Nephron (organoid): ENCODE data around the gene RBBP8NL.

Experiments
- H3K27ac Mint-ChIP-seq, 3 experiments: 2 replicates each; pipeline ENCODE4 v1.8.0; 2020; ENCODE audit warnings: mixed read lengths in 3 of 3, mild to moderate bottlenecking in 2 of 3, moderate library complexity in 1 of 3
- H3K27me3 Mint-ChIP-seq: 2 replicates; pipeline ENCODE4 v1.8.0; 2021; ENCODE audit warnings: low read depth, mild to moderate bottlenecking, moderate library complexity, mixed read lengths
- H3K36me3 Mint-ChIP-seq: 2 replicates; pipeline ENCODE4 v1.8.0; 2020; ENCODE audit warnings: low read depth, mixed read lengths
- H3K4me1 Mint-ChIP-seq: 2 replicates; pipeline ENCODE4 v1.8.0; 2020; ENCODE audit warnings: mixed read lengths
- H3K4me3 Mint-ChIP-seq, 3 experiments: 2 replicates each; pipeline ENCODE4 v1.8.0; 2020; ENCODE audit warnings: mild to moderate bottlenecking in 3 of 3, mixed read lengths in 3 of 3, moderate library complexity in 2 of 3
- H3K9me3 Mint-ChIP-seq: 2 replicates; pipeline ENCODE4 v1.8.0; 2020; ENCODE audit warnings: mixed read lengths
- TF ChIP-seq, protein P1 (sequence below), 3 experiments: fragments of 200-600 bp; sonication (generic); IDR thresholded peaks; one replicate each; pipeline ENCODE4 v1.5.0; 2021; ENCODE audit warnings: antibody characterized with exemption in 3 of 3; ENCODE audit not compliant: unreplicated experiment in 3 of 3

Gene RBBP8NL

GRCh38 chr20:62449951-62450691, 22.8 kb upstream of the RBBP8NL start:
- no peak overlapping the region for H3K4me3 Mint-ChIP-seq
- TF ChIP-seq, protein P1, sequence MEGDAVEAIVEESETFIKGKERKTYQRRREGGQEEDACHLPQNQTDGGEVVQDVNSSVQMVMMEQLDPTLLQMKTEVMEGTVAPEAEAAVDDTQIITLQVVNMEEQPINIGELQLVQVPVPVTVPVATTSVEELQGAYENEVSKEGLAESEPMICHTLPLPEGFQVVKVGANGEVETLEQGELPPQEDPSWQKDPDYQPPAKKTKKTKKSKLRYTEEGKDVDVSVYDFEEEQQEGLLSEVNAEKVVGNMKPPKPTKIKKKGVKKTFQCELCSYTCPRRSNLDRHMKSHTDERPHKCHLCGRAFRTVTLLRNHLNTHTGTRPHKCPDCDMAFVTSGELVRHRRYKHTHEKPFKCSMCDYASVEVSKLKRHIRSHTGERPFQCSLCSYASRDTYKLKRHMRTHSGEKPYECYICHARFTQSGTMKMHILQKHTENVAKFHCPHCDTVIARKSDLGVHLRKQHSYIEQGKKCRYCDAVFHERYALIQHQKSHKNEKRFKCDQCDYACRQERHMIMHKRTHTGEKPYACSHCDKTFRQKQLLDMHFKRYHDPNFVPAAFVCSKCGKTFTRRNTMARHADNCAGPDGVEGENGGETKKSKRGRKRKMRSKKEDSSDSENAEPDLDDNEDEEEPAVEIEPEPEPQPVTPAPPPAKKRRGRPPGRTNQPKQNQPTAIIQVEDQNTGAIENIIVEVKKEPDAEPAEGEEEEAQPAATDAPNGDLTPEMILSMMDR (IDR thresholded peaks at IDR 0.05; ENCODE audit: unreplicated experiment in 3 of 3), result no peak
- H3K27me3 Mint-ChIP-seq, result peaks cover 31% of the 10 kb centered on the region
- H3K9me3 Mint-ChIP-seq, result no peaks in the 10 kb centered on the region
- H3K27ac Mint-ChIP-seq, result no peak overlapping the region
- no peaks in the 10 kb centered on the region for H3K36me3 Mint-ChIP-seq
- H3K4me1 Mint-ChIP-seq, result peaks cover 17% of the 10 kb centered on the region

GRCh38 chr20:62448788-62449187, 21.4 kb upstream of the RBBP8NL start:
- Mint-ChIP-seq H3K4me3 (no peak overlapping the region), H3K9me3 (no peaks in the 10 kb centered on the region), H3K4me1 (peaks cover 6% of the 10 kb centered on the region), H3K27me3 (peaks cover 33% of the 10 kb centered on the region), H3K36me3 (no peaks in the 10 kb centered on the region), H3K27ac (no peak overlapping the region)
- TF ChIP-seq, protein P1 (IDR thresholded peaks at IDR 0.05; ENCODE audit: unreplicated experiment in 3 of 3), result no peak

DNA sequence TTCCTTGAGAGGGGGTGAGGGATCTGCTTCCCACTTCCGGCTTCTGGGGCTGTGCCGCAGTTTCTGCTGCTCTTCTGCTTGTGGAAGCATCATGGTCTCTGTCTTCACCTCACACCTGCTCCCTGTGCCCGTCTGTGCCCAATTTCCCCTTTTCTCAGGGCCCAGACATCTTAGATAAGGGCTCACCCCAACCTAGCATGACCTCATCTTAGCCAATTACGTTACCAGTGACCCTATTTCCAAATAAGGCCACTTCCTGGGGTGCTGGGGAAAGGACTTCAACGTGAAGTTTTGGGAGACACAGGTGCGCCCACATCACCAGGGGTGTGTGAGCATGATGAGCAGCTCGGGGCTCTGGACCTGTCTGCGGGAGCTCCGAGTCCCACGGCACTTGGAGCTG, 20.7 kb upstream of the RBBP8NL start:
- no peaks in the 10 kb centered on the region for H3K9me3 Mint-ChIP-seq
- no peaks in the 10 kb centered on the region for H3K36me3 Mint-ChIP-seq
- peaks cover 37% of the 10 kb centered on the region for H3K27me3 Mint-ChIP-seq
- no peak overlapping the region for H3K27ac Mint-ChIP-seq
- H3K4me1 Mint-ChIP-seq, result peaks cover 3% of the 10 kb centered on the region
- H3K4me3 Mint-ChIP-seq, result no peak overlapping the region
- TF ChIP-seq, protein P1 (IDR thresholded peaks at IDR 0.05; ENCODE audit: unreplicated experiment in 3 of 3), result no peak

DNA sequence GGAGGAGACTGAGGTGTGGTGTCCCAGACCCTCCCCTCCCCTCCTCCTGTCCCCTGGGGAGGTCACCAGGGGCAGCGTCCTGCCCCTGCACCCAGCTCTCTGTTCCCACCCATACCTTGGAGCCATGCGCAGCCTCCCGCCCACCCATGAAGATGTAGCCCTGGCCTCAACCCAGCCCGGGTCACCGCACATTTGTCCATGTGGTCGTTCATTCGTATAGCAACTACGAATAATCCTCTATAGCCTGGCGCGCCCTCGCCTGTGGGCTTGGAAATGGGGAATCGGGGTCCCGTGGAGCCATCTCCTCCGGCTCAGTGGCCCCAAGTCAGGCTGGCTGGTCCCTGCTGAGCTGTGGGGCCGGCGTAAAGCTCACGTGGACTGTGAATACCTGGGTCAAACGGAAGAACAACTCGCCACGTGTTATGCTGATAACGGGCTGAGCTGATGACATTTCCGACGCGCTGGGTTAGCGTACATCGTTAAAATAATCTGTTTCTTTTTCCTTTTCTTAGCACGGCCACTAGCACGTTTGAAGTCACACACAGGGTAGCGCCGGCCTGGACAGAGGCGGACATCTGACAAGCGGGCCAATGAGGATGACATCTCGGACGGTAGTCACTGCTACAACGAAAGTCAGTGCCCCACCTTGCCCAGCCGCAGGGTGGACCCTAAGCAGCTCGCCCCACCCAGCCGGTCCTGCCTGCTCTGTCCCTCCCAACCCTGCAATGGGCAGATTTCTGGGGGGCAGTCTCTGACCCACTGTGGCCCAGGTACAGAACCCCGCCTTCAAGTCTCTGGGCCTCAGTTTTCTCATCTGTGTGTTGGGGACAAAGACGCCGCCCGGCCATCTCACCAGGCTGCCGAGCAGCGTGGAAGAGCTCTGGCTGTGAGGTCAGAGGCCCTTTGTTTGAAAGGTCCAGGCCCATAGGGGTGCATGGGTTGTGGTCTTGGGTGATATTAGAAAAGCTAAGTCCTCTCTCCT, 19.8 kb upstream of the RBBP8NL start:
- Mint-ChIP-seq H3K36me3 (no peaks in the 10 kb centered on the region), H3K4me3 (no peak overlapping the region), H3K27me3 (peaks cover 39% of the 10 kb centered on the region), H3K4me1 (peaks cover 3% of the 10 kb centered on the region), H3K27ac (no peak overlapping the region), H3K9me3 (no peaks in the 10 kb centered on the region)
- TF ChIP-seq, protein P1 (IDR thresholded peaks at IDR 0.05; ENCODE audit: unreplicated experiment in 3 of 3), result no peak

DNA sequence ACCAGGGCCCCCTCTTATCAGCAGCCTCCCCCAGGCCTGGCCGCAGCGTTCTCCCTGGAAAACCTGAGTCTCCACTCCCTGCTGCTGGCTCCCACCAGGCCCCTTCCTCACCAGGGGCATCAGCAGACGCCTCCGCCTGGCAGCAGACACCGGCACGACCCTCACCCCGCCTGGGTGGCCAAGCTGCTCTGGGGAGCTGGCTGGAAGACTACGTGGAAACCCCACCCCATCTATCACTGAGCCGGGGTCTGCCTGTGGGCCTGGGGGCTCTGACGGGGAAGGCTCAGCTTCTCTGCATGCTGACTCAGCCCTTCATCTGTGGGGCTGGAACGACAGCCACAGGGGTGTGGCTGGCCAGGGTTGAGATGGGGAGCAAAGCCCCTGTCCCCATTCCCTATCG, 19.1 kb upstream of the RBBP8NL start:
- no peaks in the 10 kb centered on the region for H3K36me3 Mint-ChIP-seq
- no peak overlapping the region for H3K4me3 Mint-ChIP-seq
- TF ChIP-seq, protein P1 (IDR thresholded peaks at IDR 0.05; ENCODE audit: unreplicated experiment in 3 of 3), result no peak
- H3K27ac Mint-ChIP-seq, result no peak overlapping the region
- no peaks in the 10 kb centered on the region for H3K9me3 Mint-ChIP-seq
- H3K27me3 Mint-ChIP-seq, result peaks cover 39% of the 10 kb centered on the region
- peaks cover 3% of the 10 kb centered on the region for H3K4me1 Mint-ChIP-seq
